Left cardiac atrium (tissue), 4 donors: Measurements from ENCODE around the gene AHCY. TPM values are rescaled to one million over a fixed set of nuclear protein-coding genes. Genes with fewer than 3 reads are reported as not detected.
"Not testable (repeated sequence)": the region's sequence is repeated elsewhere in the genome, so short reads cannot be mapped to it uniquely, and the experiment has no call there.

Experiments
- ATAC-seq, 2 donors: fragments of 200-7000 bp; cut with Tn5 transposase; one replicate each; pipeline ENCODE4 v1.9.1; 2020; ENCODE audit warnings: mild to moderate bottlenecking in 2 of 2, moderate library complexity in 2 of 2
- DNase-seq: peaks from one replicate; pipeline ENCODE4 v3.0.0-alpha.2; 2020
- intact Hi-C, 2 donors: fragments of 100-400 bp; cut with DNase I; formaldehyde crosslinking; loops; one replicate each; pipeline versions ENCODE4 v1.14.1 to v1.15.1; 2022 to 2023
- total RNA-seq, 2 donors: library from RNA; stranded (reverse); fragmentation: NEBNext Ultra II Directional; extraction: Animal tissue kit (Norgen Biotek cat#: 25700); gene quantifications; one replicate each; pipeline ENCODE4 v1.2.1, GENCODE V29; 2021
- donor health status: DM: no; HTN: yes; CAD: no.
- donor health status: DM: no; HTN: yes; CAD: no; lungs with severe emphysema.
- donor health status: DM: yes; HTN: yes; CAD: no.
- donor health status: Dilated cardiomyopathy.

AHCY gene
- total RNA-seq, 2 donors from 2014 or later: 49.2 to 50.5 TPM

DNA sequence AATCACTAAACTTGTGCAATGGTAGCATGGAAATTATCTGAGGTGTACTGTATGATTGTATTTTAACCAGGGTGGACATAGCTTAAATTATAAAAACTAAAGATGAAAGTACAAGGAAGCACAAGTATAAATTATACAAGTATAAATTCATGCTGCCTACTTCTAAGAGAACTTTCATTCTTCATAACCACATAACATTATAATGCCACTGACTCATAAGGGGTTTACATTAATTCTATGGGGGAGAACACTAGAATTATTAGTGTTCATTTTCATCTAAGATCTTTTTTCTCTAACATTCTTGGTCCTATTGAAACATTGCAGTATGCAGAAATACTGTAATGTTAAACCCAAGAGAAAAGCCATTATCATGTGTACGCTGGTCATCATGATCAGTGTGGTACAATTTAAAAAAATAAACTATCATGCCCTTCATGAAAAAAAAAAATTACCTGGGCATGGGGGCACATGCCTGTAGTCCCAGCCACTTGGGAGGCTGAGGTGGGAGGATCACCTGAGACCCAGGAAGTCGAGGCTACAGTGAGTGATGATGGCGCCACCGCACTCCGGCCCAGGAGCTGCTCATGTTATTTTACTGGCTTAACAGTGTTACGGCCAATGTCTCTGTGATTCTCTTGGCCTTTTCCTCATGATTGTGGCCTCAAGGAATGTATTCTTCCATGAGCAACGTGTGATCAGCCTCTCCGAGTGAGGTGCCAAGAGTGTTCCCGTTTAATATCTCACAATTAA, 25.9 kb upstream of the AHCY start:
- DNase-seq (no peak), ATAC-seq (no peak)
- intact Hi-C loops: no loop called here

DNA sequence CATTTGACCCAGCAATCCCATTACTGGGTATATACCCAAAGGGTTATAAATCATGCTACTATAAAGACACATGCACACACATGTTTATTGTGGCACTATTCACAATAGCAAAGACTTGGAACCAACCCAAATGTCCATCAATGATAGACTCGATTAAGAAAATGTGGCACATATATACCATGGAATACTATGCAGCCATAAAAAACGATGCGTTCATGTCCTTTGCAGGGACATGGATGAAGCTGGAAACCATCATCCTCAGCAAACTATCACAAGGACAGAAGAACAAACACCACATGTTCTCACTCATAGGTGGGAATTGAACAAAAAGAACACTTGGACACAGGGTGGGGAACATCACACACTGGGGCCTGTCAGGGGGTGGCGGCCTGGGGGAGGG, 25.1 kb upstream of the AHCY start:
- DNase-seq, ATAC-seq, intact Hi-C loops: not testable (repeated sequence)

DNA sequence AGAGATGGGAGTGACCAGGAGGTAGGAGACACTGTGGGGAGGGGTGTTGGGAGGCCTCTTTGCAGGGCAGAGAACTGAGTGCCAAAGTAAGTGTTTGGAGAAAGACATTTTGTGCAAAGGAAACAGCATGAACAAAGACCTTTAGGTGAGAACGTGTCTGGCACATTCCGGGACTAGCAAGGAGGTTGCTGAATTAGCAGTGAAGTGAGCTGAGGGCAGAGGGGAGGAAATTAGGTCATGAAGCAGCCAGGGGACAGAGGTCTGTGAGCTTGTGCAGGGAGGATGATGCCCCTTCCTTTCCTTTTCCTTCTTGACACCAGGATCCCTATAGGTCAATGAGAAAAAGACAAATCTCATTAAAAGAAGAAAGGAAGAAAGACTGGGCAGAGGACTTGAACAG, 21.4 kb upstream of the AHCY start:
- ATAC-seq (no peak), DNase-seq (no peak)
- intact Hi-C loops: no loop called here

DNA sequence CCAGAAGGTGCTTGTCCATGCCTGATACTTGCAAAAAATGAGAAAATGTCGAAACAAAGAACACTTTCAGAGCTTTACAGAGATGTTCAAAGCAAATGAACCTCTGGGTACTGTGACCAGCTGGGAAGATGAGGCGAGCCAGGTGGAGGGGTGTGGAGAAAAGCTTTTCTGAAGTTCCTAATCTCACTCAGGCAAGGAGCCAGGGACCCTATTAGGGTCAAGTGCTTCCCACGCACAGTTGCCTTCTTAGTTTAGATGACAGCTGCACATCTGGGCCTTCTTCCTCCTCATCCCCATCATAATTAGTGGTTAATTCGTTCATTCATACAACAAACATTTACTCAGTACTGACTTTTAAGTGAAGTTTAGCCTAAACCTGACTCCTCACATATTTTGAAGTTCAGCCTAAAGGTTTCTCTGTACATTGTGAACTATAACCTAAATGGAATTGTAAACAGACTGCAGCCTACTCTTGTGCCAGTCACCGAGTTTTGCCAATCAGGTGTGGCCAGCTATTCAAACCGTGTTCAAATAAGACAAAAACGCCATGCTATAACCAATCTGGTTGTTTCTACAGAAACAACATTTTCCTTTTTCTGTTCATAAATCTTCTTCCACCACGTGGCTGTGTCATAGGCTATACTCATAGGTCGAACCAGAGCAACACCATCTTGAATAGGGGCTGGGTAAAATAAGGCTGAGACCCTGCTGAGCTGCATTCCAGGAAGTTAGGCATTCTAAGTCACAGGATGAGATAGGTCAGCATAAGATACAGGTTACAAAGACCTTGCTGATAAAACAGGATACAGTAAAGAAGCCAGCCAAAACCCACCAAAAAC, 19.3 kb upstream of the AHCY start:
- ATAC-seq: no peak
- DNase-seq: no peak
- intact Hi-C loops: no loop called here

DNA sequence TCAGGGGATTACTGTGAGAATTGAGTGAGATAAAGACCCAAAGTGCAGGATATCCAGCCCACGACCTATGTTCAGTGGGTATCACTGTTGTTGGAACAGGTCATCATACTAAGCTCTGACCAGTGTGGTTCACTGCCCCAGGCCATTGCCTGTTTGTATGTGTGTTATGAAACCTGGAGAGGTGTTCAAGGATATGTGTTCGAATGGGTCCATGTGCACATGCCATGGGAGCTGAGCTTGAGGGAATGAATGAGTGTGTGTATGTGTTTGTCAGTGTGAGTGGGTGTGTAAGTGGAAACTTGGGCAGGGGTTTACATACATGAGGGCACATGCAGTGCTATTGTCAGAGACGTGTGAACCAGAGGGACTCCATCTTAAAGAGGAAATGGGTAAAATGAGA, 17.7 kb upstream of the AHCY start:
- DNase-seq (no peak), ATAC-seq (no peak)
- intact Hi-C loops: no loop called here

DNA sequence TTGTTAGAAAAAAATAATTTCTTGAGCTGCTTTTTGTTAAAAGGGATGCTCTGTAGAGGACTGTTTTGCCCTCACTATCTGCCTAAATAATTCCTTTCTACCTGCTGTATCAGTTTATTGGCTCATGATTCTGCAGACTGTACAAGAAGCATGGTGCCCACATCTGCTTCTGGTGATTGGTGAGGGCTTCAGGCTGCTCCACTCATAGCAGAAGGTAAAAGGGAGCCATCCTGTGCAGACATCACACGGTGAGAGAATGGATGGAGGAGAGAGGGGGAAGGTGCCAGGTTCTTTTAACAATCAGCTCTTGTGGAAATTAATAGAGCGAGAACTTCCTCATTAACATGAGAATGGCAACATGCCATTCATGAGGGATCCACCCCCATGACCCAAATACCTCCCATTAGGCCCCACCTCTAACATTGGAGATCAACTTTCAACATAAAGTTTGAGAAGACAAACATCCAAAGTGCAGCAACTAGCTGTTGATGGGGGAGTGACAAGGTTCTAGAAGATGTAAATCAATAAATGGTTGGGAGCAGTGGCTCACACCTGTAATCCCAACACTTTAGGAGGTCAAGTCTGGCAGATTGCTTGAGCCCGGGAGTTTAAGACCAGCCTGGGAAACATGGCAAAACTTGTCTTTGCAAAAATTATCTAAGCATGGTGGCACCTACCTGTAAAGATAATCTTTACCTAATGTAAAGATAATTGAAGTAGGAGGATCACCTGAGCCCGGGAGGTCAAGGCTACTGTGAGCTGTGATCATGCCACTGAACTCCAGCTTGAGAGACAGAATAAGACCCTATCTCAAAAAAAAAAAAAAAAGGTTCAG, 15.7 kb upstream of the AHCY start:
- ATAC-seq: no peak
- intact Hi-C loops: no loop called here
- DNase-seq: no peak

DNA sequence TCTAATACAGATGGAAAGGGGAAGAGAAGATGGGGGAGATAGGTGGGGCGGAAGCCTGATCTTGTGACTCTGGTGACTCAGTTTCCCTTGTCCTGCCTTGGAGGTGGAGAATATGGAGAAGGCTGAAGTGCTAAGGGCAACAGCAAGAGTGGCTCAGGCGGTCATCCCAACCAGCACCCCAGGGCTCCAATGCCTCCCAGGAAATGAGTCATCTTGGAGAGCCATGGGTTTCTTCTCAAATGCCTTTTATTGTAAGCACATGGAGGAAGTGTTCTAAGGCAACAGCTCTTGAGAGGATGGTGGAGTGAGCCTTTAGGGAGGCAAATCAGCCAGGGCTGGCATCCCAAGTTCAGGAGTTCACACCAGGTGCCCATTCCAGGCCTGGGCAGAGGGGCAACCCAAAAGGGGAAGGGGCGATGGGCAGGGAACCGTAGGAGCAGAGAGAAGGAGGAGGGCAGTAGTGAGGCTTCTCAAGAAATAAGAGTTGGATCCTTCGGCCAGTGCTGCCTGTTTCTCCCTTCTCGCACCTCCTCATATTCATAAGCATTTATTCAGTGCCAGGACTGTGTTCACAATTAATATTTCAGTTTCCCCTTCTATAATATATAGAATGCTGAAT, 13.2 kb upstream of the AHCY start:
- ATAC-seq (no peak), DNase-seq (no peak)
- intact Hi-C loops: no loop called here

DNA sequence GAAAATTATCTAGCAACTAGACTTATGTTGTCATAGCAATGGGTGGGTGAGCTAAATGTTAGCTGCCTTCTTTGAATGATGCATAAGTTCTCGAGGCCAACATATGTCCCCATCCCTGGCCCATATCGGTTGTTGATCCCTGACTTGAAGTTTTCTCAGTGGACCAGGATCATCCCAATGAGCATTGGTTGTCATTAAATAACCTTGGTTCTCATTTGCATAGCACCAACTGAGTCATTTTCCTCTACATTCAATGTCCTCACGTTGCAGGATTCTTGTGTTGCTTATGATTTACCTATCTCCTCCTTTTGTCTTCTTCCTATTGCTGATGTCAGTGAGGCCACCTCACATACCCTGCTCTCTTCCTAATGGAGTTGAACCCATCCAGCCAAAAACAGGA, 12.1 kb upstream of the AHCY start:
- intact Hi-C loops: no loop called here
- ATAC-seq (no peak), DNase-seq (no peak)

DNA sequence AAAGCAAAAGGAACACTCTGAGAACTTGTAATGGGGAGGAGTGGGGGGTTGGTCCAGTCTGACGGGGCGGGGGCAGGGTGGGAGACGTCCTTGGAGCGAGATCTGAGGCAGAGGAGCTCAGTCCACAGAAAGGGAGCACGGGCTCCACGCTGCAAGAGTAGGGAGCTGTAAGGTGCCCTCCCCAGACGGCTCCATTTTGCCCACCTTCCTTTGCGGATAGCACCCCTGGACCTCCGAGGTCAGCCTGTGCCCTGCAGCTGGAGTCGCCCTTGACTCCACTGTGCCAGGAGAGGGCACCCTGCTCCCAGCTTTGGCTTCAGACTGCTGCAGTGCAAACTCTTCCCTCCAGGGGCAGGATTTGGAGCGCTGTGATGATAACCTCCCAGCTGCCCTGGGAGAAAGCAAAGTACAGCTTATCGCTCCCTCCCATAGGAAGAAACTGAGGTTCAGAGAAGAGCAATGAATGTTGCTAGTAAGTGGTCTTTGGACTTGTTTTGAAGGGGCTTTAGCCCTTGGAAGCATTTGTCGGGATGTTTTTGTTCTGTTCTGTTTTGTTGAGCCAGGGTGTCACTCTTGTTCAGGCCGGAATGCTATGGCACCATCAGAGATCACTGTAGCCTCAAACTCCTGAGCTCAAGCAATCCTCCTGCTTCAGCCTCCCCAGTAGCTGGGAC, 9.5 kb upstream of the AHCY start:
- intact Hi-C loops: loop anchor here (2.0 to 5.0 kb wide), 2 partner anchors 160 kb away; no protein-coding TSS in a partner anchor
- peak; percentile 87 for DNase-seq
- ATAC-seq: peak; percentile 98 to 99

DNA sequence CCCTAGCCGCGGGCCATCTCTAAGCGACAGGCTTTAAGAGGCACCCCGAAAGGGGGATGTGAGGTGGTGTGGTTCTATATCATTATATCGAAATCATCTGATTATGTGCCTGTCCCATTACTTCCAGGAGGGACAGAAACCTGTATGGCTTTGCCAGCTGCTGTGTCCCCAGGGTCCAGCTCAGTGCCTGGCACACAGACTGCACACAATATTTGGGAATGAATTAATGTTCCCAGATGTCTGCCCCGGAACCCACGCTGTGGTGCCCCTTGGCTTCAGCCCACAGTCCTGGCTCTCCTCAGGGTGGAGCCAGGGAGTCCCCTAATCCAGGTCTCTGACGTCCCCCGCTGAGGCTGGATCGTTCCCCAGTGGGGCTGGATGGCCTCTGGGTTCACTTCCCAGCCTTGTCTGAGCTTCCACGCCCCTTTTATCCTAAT, 8.9 kb upstream of the AHCY start:
- DNase-seq (no peak), ATAC-seq (peak; percentile 16 to 26)
- intact Hi-C loops: loop anchor here (2.0 to 5.0 kb wide), 2 partner anchors 160 to 161 kb away; no protein-coding TSS in a partner anchor

DNA sequence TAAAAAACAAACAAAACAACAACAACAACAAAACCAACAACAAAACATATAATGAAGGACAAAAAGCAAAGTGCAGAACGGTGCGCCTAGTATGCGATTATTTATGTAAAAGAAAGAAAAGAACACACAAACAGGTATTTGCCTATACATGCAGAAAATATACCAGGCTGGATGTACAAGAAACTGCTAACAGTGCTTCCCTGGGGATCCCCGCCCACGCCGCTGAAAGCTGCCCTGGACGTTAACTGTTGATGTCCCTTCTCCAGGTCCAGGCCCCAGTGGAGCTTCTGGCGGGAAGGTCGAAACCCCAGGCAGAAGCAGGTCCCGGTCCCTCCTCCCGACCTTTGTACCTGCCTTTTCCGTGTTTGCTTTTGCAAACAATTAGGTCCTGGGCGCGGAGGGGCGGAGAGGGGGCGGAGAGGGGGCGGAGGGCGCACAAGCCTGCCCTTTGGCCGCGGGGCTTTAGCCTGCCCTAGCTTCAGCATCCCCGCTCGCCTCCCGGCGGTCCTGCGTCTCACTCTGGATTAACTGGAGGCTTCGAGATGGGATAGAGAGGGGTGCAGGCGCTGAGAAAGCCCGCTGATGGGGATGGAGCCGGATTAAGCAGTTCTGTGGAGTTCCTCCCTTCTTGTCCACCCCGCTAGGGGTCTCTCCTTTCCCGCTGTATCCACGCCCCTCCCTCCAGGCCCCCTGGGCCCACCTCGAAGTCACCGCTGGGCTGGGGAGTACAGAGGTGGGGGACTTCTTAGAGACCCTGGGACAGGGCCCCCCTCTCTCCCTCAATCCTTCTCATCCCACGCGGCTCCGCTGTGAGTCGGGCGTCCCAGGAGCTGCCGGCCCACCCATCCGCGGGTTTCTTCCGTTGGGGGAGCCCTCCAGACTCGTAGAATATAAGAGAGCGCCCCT, 8.2 kb upstream of the AHCY start:
- DNase-seq (no peak), ATAC-seq (peak in 1 of 2 donors; percentile 26)
- intact Hi-C loops: loop anchor here (2.0 to 5.0 kb wide), 2 partner anchors 161 kb away; no protein-coding TSS in a partner anchor

DNA sequence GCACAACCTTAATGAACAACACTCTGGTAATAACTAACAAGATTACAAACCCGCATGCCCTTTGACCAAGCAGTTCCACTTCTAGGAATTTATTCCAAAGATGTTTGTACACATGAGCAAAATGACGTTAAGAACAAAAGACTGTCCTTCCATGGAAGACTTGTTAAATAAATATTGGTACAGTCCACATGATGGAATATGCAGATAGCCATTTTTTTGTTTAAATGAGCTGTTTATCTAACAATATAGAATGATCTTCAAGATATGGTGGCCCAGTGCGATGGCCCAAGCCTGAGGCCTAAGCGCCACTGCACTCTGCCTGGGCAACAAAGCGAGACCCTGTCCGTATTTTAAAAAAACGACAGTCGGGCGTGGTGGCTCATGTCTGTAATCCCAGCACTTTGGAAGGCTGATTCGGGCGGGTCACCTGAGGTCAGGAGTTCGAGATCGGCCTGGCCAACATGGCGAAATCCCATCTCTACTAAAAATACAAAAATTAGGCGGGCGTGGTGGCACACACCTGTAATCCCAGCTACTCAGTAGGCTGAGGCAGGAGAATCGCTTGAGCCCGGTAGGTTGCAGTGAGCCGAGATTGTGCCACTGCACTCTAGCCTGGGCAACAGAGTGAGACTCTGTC, 7.4 kb upstream of the AHCY start:
- no peak for DNase-seq
- intact Hi-C loops: loop anchor here in 1 of 2 donors (5.0 kb wide), 1 partner anchor 162 kb away; no protein-coding TSS in a partner anchor
- ATAC-seq: no peak

DNA sequence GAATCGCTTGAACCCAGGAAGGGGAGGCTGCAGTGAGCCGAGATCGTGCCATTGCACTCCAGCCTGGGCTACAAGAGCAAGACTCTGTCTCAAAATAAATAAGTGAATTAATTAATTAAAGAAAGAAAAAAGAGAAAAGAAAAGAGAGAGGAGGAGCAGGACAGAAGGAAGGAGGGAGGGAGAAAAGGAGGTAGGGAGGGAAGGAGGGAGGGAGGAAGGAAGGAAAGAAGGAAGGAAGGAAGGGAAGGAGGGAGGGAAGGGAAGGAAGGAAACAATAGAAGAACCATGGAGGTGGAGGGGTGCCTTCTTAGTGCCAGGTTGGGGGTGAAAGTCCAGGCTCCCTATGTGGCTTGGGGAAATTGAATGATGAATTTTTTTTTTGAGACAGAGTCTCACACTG, 6.5 kb upstream of the AHCY start:
- intact Hi-C loops: loop anchor here in 1 of 2 donors (5.0 kb wide), 1 partner anchor 163 kb away; no protein-coding TSS in a partner anchor
- ATAC-seq (no peak), DNase-seq (no peak)

DNA sequence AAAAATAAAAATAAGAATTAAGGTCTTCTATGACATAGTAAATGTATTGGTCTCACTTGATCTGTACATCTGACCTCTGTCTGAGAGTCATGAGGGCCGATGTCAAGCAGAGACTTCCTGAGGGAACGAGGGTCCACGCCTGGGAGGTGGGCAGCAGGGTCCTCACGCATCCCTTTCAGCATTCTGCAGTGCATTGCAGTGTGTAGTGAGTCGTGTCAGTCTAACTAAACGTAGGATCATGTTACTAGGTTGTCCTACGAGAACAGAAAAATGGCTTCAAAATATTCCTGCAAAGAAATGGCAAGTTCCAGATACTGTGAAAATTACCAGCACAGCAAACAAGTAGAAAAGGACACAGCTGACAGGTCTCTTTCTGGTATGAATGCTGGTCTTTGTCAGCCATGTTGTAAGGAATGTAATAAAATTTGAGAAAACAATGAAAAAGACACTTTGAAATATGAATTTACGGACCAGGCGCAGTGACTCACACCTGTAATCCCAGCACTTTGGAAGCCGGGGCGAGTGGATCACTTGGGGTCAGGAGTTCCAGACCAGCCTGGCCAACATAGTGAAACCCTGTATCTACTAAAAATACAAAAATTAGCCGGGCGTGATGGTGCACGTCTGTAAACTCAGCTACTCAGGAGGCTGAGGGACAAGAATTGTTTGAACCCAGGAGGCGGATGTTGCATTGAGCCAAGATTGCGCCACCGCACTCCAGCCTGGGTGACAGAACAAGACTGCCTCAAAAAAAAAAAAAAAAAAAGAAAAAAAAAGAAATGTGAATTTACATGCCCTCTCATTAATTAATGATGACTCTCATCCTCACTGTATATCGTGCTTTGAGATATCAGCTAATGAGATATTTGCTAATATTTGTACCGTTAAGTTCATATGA, 2.4 kb upstream of the AHCY start:
- intact Hi-C loops: no loop called here
- DNase-seq (no peak), ATAC-seq (no peak)

DNA sequence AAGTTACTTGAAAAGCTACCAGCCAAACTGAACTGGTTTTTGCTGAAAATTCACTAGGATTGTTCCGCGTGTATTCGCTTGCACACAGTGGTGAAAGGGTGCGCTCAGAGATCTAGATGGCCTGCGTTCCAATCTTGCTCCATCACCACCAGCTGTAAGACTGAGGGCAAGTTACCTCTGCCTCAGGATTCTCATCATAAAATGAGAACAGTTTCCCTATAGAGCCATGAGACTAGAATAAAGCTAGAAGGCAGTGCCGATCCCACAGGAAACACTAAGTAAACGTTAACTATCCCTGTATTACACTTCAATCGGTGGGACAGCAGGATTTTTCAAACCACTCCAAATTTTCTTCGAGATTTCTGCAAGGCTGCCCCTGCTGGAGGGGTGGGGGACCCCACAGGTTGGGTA, 838 bp downstream of the AHCY start:
- ATAC-seq (no peak), DNase-seq (no peak)
- intact Hi-C loops: no loop called here
